ENCODE results near the gene RUFY4. TPM values are rescaled to one million over a fixed set of nuclear protein-coding genes. Genes with fewer than 3 reads are reported as not detected.

The RUFY4 gene
- total RNA-seq, 6 donors from 2014 or later = 0.15 to 0.51 (median 0.21) TPM; not detected in 2

DNA sequence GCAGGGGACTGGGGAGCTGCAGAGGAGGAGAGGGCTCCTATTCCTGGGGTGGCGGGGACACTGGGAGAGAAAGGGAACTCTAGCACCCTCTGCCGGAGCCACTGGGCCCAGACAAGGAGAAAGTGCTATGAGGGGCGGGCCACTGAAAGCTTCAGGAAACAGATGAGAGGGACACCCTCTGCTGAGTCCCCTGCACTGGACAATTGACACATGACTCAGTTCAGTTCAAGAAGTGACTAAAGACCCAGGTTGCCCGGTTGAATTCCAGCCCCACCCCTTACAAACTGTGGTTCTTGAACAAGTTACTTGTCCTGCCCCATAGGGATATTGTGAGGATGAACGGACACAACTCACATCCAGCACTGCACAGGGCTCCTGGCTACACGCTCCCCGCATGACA is 5.0 kb downstream of the RUFY4 start:
- no peaks in the 10 kb centered on the region for H3K9me3 ChIP-seq
- TF ChIP-seq, protein P1, sequence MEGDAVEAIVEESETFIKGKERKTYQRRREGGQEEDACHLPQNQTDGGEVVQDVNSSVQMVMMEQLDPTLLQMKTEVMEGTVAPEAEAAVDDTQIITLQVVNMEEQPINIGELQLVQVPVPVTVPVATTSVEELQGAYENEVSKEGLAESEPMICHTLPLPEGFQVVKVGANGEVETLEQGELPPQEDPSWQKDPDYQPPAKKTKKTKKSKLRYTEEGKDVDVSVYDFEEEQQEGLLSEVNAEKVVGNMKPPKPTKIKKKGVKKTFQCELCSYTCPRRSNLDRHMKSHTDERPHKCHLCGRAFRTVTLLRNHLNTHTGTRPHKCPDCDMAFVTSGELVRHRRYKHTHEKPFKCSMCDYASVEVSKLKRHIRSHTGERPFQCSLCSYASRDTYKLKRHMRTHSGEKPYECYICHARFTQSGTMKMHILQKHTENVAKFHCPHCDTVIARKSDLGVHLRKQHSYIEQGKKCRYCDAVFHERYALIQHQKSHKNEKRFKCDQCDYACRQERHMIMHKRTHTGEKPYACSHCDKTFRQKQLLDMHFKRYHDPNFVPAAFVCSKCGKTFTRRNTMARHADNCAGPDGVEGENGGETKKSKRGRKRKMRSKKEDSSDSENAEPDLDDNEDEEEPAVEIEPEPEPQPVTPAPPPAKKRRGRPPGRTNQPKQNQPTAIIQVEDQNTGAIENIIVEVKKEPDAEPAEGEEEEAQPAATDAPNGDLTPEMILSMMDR (IDR thresholded peaks at IDR 0.05) = peak in 5 of 6 experiments; percentile 12 to 37 (median 23)
- TF ChIP-seq EP300 (IDR thresholded peaks at IDR 0.05) (no peak), POLR2AphosphoS5 (IDR thresholded peaks at IDR 0.05) (no peak), POLR2A (IDR thresholded peaks at IDR 0.05) (no peak)
- peaks cover 0 to 1% (median 0%) of the 10 kb centered on the region in 4 donors for H3K4me1 ChIP-seq
- 48 to 63% methylated on average over 5 to 7 of the region's 7 CpGs for WGBS, 2 donors
- no peak overlapping the region for H3K27ac ChIP-seq
- H3K4me3 ChIP-seq = no peak overlapping the region
- no peaks in the 10 kb centered on the region for H3K36me3 ChIP-seq
- ATAC-seq (ENCODE audit: low FRiP score in 2 of 2) (peak; percentile 35 to 57), DNase-seq (peak in 1 of 2 donors; percentile 65)
- no peaks in the 10 kb centered on the region for H3K27me3 ChIP-seq

DNA sequence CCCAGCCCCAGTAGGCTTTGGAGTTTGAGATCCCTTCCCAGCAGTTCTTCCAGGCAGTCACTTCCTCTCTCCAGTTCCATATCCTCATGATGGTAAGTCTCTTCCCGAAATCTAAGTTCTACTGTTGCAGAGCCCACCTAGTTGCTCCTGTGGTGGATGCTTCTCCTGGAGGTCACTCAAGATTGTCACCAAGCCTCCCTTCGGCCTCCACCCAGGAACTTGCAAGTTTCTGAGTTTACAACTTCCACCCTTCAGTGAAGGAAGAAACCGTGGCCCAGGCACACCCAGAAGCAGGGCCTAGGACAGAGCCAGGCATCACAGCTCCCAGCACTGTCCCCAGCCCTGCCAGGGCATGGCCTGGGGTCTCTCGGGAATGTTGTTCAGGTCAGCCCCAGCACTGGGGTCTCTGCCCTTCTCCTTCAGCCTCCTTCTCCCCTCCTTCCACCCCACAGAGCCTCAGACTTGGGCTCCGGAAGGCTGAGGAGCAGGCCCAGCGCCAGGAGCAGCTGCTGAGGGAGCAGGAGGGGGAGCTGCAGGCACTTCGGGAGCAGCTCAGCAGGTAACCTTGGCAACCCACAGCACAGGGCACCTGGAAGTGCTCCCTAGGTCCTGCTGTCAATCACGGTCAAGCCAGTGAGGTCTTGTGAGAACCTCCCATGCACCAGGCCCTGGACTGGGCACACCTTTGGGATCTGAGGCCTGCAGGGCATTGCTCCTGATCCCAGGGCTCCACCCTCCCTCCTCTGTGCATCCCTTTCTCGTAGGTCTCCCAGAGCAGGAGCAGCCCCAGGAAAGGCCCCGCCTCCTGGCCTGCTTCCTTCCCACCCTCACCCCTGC is 7.1 kb downstream of the RUFY4 start:
- no peaks in the 10 kb centered on the region for H3K36me3 ChIP-seq
- peak in 1 of 2 donors; percentile 59 for DNase-seq
- no peak overlapping the region for H3K27ac ChIP-seq
- 79 to 81% methylated on average over 9 to 10 of the region's 10 CpGs for WGBS, 2 donors
- no peaks in the 10 kb centered on the region for H3K4me1 ChIP-seq
- H3K9me3 ChIP-seq = no peaks in the 10 kb centered on the region
- no peak for ATAC-seq (ENCODE audit: low FRiP score in 2 of 2)
- TF ChIP-seq POLR2AphosphoS5 (IDR thresholded peaks at IDR 0.05) = no peak
- no peak for TF ChIP-seq EP300 (IDR thresholded peaks at IDR 0.05)
- TF ChIP-seq, protein P1 (IDR thresholded peaks at IDR 0.05) = no peak
- no peak for TF ChIP-seq POLR2A (IDR thresholded peaks at IDR 0.05)
- no peak overlapping the region for H3K4me3 ChIP-seq
- H3K27me3 ChIP-seq = no peaks in the 10 kb centered on the region

DNA sequence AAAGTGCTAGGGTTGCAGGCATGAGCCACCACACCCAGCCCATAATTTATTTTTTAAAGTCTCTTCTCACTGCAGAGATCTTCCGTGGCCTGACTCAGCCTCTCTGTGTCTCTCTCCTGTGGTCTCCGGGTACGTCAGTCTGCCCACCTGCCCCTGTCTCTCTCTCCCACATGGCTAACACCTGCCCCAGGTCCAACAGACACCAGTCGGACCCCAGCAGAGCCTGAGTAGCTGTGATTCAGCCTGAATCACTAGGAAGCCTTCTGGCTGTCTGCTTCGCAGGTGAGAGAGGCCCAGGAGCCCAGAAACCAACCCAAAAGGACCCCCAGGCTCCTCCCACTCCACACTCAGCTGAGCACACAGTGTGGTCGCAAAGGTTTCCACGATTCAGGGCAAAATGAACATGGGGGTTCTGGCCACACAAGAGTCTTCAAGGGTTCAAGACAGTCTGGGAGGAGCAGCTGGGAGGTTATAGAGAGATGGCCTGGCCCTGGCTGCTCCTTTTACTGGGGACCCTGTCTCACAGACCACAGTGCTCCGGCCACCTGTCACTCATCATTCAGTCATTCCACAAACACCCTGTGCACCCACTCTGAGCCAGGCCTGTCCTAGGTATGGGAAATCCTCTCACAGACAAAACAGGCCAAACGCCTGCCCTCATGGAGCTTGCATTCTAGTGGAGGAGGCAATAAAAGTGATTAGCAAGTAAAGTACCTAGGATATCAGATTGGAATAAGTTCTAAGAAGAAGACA is 8.6 kb downstream of the RUFY4 start:
- no peak overlapping the region for H3K27ac ChIP-seq
- no peaks in the 10 kb centered on the region for H3K9me3 ChIP-seq
- no peaks in the 10 kb centered on the region for H3K27me3 ChIP-seq
- no peak overlapping the region for H3K4me3 ChIP-seq
- DNase-seq = no peak
- 80 to 82% methylated on average over 6 to 9 of the region's 9 CpGs for WGBS, 2 donors
- H3K36me3 ChIP-seq = no peaks in the 10 kb centered on the region
- H3K4me1 ChIP-seq = no peaks in the 10 kb centered on the region
- no peak for TF ChIP-seq POLR2AphosphoS5 (IDR thresholded peaks at IDR 0.05)
- no peak for TF ChIP-seq POLR2A (IDR thresholded peaks at IDR 0.05)
- TF ChIP-seq, protein P1 (IDR thresholded peaks at IDR 0.05) = no peak
- no peak for TF ChIP-seq EP300 (IDR thresholded peaks at IDR 0.05)
- ATAC-seq (ENCODE audit: low FRiP score in 2 of 2) = no peak

DNA sequence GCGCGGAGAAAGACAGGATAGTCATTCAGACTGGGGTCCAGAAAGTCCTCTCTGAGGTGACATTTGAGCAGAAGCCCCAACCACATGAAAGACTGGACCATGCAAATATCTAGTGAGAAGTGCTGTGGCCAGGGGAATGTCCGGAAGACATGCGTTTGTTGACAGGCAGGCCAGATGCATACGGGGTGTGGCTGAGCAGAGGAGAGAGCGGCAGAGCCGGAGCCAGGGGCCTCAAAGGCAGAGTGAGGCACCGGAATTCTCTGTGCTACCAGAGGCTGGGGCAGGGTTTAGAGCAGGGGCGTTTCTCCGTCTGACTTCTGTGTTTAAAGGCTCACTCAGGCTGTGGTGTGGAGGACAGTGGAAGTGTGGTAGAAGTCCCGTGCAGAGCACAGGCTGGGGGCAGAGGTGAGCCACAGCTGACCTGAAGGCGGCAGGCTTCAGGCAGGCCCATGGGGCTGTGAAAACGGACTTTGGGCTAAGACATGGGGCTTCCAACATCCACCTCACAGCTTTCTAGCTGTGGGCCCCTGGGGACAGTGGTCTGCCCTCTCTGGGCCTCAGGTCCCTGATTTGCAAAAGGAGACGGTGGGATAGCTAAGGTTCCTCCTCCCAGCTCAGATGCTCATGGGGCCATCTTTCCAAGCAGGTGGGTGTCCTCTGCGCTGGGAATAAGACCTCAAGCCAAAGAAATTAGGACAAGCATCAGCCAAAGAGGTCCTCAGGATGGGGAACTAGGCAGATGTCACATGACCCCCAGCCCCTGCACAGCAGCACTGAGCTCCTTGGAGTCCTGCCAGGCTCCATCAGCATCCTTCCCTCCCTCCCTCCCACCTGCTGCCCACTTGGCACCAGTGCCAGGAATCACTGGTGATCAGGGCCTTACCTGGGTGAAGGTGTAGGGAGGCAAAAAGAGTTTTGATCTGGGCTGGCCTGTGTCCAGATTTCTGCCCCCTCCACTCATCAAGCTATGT is 11.2 kb downstream of the RUFY4 start:
- no peaks in the 10 kb centered on the region for H3K9me3 ChIP-seq
- TF ChIP-seq EP300 (IDR thresholded peaks at IDR 0.05) = no peak
- TF ChIP-seq POLR2A (IDR thresholded peaks at IDR 0.05) = no peak
- TF ChIP-seq POLR2AphosphoS5 (IDR thresholded peaks at IDR 0.05) = no peak
- TF ChIP-seq, protein P1 (IDR thresholded peaks at IDR 0.05) = no peak
- ATAC-seq (ENCODE audit: low FRiP score in 2 of 2) = no peak
- H3K4me1 ChIP-seq = no peaks in the 10 kb centered on the region
- WGBS, 2 donors = 59 to 68% methylated on average over 13 to 14 of the region's 15 CpGs
- H3K36me3 ChIP-seq = no peaks in the 10 kb centered on the region
- no peak overlapping the region for H3K4me3 ChIP-seq
- peak in 1 of 2 donors; percentile 24 for DNase-seq
- no peaks in the 10 kb centered on the region for H3K27me3 ChIP-seq
- no peak overlapping the region for H3K27ac ChIP-seq
